Measurements from ENCODE around the gene CST7.

CST7 gene

DNA sequence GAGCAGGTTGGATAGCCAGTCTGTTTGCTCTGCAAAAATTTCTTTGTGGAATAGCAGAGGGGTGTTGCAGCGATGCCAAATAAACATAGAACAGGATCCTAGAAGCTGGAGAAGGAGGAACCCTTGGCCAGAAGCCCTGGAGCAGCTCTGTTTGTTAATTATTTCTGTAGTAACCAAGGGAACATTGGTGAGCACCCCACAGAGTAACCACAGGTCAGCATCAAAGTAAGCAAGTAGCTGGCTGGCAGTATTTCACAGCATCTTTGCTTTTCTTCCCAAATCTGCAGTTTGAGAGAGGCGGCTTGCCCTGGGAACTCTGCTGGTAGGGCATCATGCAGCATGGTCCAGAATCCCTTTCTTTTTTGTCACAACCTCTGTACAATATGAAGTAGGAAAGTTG, 56.2 kb downstream of the CST7 start:
- DNase-seq (ENCODE audit: low read depth): no peak

DNA sequence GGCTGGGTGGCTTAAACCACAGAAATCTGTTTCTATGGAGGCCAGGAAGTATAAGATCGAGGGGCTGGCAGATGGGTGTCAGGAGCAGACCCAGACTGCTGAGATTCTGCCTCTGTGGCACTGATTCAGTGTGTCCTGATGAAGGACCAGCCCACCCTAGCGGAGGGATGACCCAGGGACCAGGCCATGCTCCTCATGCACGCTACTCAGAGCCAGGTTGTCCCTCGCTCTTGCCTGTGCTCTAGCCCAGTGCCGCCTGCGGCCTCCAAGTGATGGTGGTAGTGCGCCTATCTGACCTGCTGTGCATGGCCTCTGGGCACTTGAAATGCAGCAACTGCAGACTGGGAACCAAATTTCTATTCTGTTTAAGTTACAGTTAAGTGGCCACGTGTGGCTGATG, 56.6 kb downstream of the CST7 start:
- DNase-seq (ENCODE audit: low read depth): no peak

DNA sequence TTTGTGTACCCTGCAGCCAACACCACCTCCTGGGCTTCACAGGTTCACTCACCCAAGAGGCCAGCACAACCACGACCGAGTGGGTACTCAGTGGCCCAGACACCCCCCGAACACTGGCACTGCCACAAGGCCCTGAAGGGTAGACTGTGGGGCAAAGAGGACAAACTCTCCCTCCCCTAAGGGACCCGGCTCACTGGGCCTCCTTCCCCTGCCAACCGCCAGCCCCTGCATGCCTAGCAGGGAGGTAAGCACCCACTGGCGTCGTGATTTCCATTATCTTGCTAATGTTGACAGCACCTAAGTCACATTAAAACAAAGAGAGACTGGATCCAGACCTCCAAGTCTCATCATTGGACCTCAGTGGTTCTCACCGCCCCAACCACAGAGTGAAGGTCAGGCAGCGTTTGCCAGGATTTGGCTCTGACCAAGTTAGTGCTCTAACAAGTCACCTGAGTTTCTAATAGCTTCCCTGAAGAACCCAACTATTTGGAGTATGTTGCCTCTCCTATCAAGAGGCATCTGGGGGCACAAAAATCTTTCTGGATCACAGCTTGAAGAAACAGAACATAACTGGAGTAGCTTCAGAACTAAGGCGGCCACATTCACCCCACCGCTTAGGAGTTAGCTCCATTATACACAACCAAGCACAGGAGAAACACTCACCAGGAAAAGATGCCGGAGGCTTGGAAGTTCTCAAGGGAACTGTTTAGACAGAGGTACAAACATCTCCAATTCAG, 57.5 kb downstream of the CST7 start:
- no peak for DNase-seq (ENCODE audit: low read depth)

DNA sequence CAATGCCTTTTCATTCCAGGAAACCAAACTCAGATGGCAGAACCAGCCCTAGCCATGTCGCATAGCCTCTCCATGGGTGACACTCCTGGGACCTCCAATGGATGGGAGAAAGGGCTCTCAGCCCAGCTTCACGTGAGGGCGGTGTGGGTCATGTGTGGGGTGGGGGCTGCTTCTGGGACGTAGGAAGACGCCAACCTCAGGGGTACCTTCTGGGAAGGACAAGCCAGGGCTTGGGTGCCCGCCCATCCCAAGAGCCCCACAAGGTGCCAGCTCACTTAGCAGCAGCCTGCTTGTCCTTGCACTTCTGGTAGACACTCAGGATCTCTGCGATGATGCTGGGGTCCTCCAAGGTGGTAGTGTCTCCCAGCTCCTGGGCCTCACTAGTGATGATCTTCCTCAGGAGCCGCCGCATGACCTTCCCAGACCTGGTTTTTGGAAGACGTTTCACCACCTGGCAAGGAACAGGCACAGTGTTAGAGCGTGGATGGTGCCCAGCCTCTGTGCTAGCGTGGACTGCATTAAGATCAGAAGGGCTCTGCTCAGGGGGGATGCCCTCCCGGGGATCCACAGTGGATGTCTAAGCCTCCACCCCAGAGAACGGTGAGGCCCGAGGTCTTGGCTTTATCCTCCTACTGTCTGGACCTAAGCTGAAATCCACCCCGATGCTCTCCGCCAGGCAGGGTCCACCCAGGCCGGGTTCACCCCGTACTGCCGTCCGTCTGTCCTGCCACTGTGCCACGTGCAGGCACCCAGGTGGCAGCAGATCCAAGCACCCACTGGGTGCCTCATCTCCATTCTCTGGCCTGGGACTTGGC, 58.6 kb downstream of the CST7 start:
- no peak for DNase-seq (ENCODE audit: low read depth)

DNA sequence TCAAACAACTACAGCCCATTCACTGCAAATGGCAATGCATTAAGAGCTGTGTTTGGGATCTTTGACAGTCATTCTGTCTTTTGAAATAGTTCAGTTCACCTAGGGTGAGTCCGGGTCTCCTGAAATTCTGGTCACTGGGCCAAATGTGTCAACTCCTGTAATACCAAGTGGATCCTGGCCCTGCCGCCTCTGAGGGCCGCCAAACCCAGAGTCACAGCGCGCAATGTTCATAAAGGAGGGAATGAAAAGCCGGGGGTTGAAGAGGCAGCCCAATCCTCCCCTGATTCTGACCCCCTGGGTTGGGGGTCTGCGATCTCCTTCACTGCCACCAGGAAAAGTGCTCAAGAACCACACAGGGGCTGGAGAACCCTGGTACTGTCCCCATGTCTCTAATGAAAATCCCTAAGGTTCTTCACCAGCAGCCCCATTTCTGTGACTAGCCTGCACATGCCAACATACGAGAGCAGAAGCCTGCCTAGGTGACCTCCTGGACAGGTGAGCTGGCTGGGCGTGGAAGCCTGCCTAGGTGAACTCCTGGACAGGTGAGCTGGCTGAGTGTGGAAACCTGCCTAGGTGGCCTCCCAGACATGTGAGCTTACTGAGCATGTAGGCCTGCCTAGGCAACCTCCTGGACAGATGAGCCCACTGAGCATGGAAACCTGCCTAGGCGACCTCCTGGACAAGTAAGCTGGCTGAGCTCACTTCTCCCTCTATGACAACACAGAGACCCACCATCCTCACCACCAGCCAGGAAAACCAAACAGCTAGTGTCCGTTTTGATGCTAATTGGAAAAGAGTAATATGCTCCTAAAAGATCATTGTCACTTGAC, 59.5 kb downstream of the CST7 start:
- no peak for DNase-seq (ENCODE audit: low read depth)

Data from HS-5 (cell line).